HS-27A (cell line): ENCODE results near the gene BZW2.

Experiments used
- DNase-seq: peaks from one replicate; pipeline ENCODE4 v3.0.0-alpha.2; 2012; ENCODE audit warnings: low read depth, missing footprints

Gene BZW2

DNA sequence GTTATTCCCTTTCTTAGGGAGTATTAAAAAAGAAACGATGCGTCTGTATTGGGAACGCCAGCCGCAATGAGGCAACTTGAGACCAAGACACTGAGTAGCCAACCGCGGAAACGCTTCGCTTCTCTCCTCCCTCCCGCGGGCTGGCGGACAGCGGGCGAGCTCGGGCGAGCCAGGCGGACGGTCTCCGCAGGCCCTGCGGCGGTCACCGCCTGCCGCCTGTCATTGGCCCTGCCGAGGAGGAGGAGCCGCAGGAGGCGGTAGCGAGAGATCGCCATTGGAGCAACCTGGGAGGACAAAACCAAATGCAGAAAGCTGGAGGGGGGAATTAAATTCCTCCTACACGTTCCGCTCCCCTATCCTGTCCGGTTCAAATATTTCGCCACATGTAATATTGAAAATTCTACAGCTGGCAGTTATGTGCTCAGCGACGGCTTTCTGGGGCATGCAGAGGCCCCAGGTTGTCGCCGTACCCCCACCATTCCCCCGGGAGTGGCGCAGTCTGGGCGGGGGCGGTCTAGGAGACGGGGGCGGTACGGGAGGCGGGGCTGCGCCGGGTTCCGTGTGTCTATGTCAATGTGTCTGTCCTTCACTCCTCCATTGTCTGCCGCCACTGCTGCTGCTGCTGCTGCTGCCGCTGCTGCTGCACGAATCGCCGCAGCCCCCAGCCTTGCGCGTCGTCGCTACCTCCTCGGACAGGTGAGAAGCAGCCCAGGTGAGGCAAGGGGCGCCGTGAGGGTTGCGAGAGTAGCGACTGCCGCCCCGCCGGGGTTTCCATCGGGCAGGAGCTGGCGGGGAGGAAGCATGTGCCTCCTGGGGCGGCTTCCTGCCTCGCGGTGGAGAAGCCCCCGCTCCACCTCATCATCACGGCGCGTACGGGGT is at the start of gene BZW2, which contains the start of gene ANKMY2:
Gene BZW2 (plus strand): TSS at position 589 of the 879 bp plus-strand sequence. CDS start 19,263 bp downstream, outside the sequence.
Gene ANKMY2 (minus strand): TSS at position 162 of the 879 bp plus-strand sequence. CDS start 181 bp downstream, outside the sequence.
- peak; percentile 72 for DNase-seq

DNA sequence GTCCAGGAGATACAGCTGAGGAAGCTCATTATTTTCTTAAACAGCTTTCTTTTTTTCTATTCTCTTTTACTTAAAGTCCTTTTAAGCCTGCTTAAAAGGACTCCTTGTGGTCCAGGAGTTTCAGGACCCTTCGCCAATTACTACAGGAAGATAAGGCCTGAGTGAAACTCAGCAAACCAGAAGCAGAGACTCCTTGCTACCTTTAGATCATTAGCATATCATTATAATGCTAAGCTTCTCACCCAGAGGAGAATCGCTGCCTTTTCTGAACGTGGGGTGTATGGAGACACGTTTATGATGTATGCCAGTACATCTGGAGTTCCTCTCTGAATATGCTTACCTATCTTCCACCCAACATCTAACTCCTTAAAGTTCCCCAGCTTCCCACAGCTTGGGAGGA is 48.0 kb upstream of the BZW2 start:
- no peak for DNase-seq

DNA sequence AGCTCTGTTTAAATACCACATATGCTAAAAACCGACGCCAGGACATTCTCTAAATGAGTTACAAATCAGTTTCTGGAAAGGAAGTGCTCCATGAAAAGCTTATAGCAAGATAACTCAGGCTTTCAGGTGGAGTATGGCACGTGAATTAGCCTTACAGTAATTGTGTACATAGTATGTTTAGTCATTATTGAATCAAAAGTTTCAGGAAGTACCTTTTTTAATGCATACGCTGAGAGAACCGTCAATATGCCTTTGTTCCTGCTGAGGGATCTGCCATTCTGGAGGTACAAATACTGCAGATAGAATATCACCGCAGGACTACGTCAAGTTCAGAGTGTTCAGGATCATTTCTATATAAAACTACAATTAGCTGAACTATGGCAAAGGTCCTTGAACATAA is 46.1 kb upstream of the BZW2 start:
- DNase-seq = no peak

DNA sequence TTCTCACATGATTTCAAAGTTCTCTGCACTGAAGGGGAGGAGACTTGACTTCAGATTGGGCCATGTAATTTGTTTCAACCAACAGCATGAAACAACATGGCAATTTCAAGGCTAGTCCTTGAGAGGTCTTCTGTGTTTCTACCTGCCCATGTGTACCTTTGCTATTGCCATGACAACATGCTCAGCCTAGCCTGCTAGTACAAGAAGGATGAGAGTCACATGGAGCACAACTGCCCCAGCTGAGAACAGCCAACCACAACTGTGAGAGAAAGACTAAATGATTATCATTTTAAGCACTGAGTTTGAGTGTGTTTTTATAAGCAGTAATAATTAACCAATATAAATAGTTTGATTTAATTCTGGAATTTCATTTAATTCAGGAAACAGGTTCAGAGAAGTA is 42.3 kb upstream of the BZW2 start:
- no peak for DNase-seq

DNA sequence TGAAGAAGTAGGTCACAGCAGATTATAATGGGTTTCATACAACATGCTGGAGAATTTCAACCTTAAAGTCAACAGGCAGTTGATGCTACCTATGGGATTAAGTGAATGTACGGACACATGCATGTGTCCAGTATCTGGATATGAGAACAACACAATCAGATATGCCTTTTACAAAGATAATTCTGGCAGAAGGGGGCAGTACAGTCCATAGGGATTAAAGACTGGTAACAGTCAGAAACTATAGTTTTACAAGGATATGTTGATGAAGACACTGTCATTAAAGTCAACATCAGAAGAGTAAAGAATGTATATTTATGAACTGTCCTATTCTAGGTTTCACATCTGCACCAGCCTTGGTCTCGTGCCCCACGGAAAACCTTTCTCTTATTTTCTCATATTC is 41.9 kb upstream of the BZW2 start:
- no peak for DNase-seq

DNA sequence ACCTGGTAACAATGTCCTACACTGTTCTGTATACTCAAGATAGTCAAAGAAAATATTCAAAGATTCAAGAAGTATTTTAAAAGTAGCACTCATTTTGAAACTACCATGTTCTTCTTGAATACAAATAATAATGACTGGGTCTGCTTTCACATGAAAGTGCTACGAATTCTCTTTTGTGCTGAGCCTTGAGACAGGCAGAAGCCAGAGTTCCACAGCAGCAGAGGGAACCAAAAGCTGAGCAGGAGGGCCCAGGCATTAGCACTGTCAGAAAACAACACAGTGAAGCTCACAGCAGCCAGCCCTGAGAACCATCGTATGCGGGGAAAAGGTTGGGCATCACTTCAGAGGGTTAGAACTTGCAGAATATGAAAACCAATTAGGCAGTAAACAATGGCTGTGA is 39.3 kb upstream of the BZW2 start:
- DNase-seq = no peak

DNA sequence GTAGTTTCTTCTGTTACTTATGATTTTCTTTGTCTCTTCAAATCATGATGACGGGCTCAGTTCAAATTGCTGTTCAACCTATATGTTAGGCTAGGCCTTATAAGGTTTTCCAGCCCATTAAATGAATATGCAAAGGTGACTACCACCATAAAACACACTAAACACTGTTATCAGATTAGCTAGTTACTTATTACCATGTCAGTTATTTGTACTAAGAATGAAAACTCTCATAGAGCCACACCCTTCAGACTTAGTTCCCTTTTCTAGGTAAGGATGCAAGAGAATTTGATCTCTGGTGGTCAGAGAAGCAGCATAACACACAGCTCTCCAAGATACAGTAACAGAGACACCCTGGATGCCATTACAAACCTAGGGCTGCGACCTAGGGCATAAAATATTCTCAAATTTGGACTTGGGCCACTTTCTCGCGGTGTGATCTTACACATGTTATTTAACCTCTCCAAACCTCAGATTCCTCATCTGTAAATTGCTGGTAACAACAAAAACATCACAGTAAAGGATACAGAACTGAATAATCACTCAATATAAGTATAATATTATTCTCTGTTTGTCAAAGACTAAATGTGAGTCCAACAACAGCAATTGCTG is 36.0 kb upstream of the BZW2 start:
- no peak for DNase-seq

DNA sequence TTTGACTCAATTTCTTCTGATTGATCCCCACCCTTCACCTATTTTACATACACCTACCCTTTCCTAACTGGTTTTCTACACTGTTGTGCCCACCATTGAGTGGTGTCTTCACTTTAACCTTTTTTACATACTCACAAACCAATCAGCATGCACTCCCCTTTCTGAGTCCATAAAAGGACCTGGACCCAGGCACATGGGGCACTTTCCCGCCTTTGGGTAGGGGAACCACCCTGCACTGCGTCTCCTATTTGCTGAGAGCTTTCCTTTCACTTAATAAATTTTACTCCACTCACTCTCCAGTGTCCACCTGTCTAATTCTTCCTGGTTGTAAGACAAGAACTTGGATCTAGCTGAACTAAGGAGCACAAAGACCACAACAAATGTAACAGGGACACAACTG is 34.3 kb upstream of the BZW2 start:
- DNase-seq = no peak

DNA sequence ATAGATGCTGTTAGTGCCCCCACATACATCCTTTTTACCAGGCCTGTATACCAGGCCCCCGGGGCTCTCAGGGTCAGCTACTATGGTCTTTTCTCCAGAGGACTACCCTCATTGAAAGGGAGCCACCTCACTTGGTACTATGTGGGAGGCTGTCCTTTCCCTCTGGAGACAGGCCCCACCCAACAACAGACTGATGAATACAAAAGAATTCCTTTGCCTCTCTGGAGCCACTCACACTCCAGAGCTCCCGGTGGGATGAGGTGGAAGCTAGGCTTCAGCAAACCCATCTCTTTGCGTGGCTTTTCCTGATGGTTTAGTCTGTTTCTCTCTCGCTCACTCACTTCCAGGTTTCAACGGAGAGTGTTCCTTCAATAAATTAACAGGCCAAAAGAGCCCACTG is 30.8 kb upstream of the BZW2 start:
- no peak for DNase-seq

DNA sequence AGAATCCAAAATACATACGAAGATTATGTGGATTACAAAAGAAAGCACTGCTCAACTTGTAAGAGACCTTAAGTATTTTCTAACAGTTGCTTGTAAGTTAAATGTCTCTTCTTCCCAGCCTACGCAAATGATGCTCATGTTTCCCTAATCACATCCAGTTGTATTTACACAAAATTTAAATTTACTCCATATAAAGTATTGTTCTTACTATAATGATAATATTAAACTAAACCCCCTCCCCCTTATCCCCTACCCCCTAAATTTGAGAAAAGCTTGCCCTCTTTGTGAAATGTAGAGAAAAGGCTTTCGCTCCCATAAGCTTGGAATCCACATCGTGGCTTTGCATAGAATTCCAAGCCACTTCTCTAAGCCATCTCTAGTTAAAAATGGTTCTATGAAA is 29.9 kb upstream of the BZW2 start:
- no peak for DNase-seq

DNA sequence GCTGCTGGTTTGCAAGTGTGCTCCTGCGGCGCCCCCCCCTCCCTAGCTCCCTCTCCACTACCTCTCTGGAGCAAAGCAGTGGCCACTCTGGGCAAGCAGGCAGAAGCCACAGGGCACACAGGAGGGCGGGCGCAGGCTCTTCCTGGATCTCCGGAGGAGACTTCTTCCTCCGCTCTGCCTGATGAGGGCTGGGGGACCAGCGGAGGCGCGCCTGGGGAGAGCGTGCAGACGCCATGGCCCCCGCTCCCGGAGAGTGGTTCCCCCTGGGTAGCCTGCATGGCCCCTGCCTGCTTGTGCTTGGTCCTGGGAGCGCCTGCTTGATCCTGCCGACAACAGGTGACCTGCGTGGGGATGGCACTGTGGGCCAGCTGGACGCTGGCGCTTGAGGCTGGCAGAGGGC is 29.4 kb upstream of the BZW2 start:
- DNase-seq = no peak

DNA sequence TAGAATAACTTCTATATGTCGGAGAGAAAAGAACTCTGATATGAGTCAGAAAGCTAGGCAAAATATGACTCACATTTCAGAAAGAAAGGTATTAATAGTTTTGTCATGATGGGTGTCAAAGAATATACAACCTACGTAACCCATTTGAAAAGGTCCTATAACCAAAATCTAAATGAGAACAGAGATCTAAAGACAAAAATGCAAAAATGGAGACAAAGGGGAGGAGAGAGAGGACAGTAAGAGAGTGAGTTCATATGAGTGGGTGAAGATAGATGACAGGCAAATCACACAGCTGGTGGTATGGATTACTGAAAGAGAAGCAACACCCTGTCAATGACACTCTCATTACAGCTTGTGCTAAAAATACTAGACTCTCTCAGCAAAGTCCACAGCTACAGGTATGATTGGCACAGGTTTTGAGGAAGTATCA is 26.0 kb upstream of the BZW2 start:
- DNase-seq = no peak

DNA sequence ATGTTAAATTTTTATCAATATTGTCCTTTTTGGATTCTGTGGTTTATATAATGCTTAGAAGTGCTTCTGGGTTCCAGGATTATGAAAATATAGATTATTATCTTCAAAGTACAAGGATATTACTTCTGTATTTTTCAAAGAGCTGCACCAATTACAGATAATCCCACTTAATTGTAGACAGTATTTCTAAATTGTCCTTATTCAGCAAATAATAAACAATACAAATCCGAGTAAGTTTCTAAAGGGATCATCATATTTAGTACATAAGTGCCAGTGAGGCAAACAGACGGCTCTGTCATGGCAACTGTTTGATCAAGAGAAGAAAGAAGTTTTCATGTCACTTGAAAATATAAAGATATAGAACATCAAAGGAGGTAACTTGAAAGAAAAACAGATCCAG is 19.6 kb upstream of the BZW2 start:
- DNase-seq = no peak

DNA sequence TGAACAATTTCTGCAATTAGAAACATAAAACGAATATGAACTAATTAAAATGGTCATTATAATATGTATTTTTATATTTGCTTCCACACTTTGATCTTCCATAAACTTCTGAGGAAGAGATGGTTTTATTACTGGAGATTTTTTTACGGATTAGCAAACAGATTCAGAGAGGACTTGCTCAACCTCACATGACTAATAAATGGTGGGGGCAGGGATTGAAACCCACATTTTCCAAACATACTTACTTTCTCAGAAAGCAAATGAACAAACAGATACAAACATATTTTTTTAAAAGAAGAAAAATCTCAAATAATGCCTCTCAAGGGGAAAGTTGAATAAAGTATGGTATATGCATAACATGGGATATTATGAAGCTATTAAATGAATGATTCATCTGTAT is 18.7 kb upstream of the BZW2 start:
- DNase-seq = no peak

DNA sequence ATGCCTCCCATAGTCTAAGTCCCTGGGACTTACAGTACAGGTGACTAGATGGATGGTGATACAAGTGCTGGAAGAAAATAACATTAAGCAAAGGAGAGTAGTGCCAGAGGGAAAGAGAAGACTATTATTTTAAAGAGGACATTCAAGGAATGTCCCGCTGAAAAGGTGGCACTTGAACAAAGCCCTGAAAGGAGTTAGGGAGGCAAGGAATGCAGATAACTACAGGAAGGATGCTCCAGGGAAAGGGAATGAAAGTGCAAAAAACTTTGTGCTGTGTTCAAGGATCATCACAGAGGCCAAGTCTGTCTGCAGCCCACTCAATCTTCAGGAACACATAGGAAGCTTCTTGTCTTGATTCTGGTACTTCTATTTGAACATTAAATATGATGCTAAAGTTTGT is 15.3 kb upstream of the BZW2 start:
- no peak for DNase-seq

DNA sequence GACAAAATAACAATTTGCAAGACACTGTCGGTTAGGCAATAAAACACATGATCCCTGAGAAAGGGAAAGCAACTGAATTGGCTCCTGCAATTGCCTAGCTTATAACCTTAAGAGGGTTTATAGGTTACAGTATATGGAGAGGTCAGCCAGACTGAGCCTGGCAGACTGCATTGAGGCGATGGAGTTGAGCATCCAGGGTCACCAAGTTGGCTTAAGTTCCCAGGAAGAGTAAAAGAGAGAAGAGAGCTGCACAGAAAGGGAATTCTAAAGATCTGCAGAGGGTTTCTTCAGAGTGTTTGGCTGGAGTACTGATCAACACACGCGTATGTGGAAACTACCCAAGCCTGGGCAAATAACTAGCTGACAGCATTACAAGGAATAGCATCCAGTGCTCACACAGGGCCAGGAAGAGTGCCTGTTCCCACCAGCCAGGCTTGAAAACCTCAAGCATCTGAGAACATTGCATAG is 11.7 kb upstream of the BZW2 start:
- no peak for DNase-seq

DNA sequence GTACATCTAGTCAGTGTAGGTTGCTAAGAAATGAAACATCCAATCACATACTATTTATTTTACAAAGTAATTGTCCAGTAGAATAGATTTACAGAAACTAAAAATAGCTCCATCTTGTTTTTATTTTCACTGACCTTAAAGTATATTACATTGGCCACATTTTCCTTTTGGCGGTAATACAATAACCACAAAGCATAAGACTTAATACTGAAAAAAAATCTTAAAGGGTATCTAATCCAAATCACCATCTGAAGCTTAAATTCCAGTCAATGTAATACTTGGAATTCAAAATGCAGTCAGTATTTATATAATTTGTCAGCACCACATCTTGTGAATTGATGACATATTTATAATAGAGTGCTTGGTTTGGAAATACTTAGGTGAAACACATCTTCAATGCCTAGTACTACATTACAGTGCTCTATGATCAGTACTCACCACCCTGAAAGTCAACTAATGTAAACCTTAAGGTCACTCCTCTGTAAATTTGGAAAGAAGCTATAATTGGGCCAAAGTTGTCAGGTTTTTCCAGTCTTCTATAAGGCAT is 9.4 kb upstream of the BZW2 start:
- DNase-seq = no peak

DNA sequence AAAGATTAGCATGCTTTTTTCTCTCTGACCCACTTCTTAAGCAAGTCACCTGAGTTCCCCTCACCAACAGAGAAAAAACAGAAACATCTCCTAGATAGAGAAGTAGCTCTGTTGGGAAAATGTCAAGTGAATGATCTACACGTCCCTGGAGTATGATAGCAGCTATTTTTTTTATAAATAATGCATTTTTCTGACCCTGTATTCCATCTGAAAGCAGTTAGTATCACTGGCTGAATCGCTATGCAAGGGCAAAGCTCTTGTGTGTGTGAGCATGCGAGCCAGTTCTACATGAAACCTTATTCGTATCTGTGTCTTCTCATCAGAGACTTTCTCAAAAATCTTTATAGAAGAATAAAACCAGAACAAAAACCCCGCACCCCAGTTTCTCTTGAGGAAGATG is 8.6 kb upstream of the BZW2 start:
- DNase-seq = no peak

DNA sequence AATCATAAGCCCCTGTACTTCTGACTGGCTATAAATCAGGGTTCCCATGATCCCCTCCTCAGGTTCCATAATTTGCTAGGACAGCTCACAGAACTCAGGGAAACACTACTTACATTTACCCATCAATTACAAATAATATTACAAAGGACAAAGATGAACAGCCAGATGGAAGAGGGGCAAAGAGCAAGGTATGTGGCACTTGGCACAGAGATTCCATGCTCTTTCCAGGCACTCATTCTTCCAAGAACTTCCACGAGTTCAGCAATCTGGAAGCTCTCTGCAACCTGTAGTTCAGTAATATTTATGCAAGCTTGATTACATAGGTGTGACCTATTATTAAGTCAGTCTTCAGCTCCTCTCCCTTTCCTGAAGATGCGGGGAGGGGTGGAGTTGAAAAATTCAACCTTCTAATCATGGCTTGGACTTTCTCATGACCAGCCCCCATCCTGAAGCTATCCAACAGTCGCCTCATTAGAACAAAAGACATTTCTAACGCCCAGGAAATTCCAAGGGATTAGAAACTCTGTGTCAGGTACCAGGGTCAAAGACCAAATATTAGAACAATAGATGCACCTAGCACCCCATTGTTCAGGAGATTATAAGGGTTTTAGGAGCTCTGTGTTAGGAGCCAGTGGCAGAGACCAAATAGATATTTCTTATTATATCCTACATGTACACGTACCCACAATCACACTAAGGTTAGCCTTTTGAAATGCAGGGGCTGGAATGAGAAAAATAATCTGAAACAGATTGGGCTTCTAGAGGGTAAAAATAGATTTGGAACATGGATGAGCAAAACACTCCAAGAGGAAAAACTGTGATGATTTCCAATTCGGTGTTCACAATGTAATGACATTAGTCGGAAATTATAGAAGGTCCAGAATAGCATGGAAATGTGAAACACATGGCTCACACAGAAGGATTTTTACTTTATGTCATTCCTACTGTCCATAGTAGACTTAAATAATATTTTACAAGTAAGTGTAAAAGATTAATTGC is 7.4 kb upstream of the BZW2 start:
- no peak for DNase-seq

DNA sequence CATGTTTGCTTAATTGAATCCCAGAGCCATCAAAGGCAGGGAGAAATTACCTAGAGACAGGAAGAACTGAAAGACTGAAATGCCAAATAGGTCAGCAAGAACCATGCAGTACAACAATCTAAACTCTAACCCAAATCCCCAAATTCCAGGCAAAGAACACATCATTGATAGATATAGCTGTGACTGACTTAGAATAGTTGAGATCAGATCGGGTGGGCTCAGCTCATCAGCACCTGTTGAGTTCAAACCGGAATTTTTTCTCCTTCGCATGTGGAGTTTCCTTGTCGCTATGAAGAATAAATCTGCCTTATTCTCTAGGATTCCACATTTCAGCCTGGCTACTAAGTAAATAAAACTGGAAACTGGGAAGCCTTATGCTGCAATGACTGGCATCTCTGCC is 1.8 kb upstream of the BZW2 start:
- no peak for DNase-seq

DNA sequence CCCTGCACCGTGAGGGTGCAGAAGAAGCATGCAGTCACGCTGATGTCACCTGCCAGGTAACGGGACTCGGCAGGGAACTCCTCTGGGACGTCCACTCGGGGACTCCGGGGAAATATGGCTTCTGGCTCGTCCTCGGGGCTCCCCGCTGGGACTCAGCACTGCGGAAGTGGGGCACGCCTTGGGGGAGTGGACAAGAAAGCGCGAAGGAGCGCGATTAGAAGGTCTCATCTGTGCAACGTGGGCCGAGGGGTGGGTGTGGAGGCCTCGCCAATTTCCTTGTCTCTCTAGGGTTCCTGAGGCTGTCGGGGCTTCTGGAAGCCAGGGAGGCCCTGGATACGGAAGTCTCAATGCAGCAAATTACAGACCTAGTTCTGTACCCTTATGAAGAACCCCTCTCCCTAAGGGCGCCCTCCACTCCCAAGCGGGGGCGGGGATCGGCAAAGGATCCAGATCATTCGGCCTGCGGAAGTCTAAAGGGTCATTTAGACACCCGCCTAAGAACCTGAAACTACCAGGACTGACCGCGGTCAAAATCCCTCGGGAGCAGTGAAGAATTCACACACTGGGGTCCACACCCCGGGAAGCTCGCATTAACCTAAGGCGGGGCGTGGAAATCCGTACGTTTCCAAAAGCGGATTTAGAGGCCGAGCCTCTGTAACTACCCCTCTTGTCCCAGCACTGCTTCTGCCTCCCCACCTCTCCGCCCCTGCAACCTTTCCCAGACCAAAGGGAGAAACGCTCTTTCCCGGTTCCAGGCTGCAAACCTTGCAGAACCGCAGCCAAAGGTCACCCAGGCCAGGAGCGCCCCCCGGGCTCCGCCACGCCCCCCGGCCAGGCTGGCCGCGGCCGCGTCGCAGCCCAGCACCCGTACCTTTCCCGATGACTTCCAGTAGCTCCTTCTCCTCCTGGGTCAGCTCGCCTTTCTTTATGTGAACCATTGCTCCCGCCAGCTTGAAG is 1.1 kb upstream of the BZW2 start:
- DNase-seq = peak; percentile 29
